Endothelial cell of umbilical vein (primary cell): ENCODE measurements around the gene MAP3K1.

Source experiments
- POLR2AphosphoS5 ChIP-seq: IDR thresholded peaks from 2 replicates; pipeline ENCODE4 v1.6.1; 2012; ENCODE audit warnings: low read depth, mild to moderate bottlenecking, control low read depth, low read length, moderate library complexity; ENCODE audit not compliant: insufficient read depth
- TF ChIP-seq, protein P1 (sequence below), 2 donors: IDR thresholded peaks; 1 replicate in 1 of 2; 2 replicates in 1 of 2; pipeline ENCODE4 v1.5.1; 2011; ENCODE audit warnings: low read length in 2 of 2, mild to moderate bottlenecking in 2 of 2, moderate library complexity in 2 of 2, control low read depth in 1 of 2, inconsistent platforms in 1 of 2, low read depth in 1 of 2; ENCODE audit not compliant: insufficient read depth in 1 of 2; ENCODE audit errors: extremely low read depth in 1 of 2

DNA sequence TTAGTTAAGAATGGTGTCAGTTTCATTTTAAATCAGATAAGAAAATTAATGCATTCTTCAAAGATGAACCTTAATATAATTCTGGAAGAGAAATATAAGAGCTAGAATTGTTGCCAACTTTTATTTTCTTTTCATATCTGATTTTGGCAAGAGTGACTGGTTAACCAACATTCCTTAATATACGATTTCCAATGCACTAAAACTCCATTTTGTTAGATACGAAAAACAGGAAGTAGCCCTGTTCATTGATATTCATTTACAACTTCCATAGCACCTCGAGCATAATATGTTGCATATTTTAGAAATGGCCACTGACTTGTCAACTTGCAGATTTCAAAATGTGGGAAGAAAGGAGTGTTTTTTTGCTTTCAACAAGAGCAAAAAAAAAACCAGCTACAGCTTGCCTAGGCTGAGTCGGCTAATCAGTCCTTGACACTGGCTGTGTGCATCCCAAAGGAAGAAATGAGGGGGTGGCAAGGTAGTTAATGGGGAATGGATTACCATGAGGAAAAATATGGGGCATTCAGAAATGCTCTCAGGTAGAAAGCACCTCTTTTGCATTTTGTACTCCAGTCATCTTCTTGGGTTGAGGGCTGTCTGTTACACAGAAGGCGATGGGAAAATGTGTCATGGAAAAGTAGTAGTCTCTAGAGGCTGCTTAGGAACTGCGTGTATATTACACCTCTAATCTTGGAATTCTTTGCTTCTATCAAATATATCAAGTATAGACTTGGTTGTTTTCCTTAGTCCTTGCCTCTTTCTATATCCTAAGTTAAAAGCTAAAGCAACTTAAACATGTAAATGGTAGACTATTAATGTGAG is 3.9 kb downstream of the MAP3K1 start:
- TF ChIP-seq, protein P1, sequence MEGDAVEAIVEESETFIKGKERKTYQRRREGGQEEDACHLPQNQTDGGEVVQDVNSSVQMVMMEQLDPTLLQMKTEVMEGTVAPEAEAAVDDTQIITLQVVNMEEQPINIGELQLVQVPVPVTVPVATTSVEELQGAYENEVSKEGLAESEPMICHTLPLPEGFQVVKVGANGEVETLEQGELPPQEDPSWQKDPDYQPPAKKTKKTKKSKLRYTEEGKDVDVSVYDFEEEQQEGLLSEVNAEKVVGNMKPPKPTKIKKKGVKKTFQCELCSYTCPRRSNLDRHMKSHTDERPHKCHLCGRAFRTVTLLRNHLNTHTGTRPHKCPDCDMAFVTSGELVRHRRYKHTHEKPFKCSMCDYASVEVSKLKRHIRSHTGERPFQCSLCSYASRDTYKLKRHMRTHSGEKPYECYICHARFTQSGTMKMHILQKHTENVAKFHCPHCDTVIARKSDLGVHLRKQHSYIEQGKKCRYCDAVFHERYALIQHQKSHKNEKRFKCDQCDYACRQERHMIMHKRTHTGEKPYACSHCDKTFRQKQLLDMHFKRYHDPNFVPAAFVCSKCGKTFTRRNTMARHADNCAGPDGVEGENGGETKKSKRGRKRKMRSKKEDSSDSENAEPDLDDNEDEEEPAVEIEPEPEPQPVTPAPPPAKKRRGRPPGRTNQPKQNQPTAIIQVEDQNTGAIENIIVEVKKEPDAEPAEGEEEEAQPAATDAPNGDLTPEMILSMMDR (IDR thresholded peaks at IDR 0.05; ENCODE audit: extremely low read depth in 1 of 2, insufficient read depth in 1 of 2, low read depth in 1 of 2, low read length in 2 of 2): no peak
- TF ChIP-seq POLR2AphosphoS5: no peak
